B cell (primary cell): ENCODE results near the gene C17orf114.
"Not testable (repeated sequence)": the region's sequence is repeated elsewhere in the genome, so short reads cannot be mapped to it uniquely, and the experiment has no call there.

Experiments used
- ATAC-seq: fragments of 200-7000 bp; cut with Tn5 transposase; one replicate; pipeline ENCODE4 v1.10.0; 2021; ENCODE audit warnings: low read depth, mild to moderate bottlenecking, moderate number of reproducible peaks, moderate library complexity
- CTCF ChIA-PET: fragments of 350-600 bp; sonication (Branson Sonifier 250); formaldehyde crosslinking; loops from one replicate; lab custom pipeline; 2021; ENCODE audit warnings: antibody characterized with exemption, inconsistent platforms; lab: Charles Lee
- POLR2A ChIA-PET: fragments of 350-600 bp; sonication (Branson Sonifier 250); formaldehyde crosslinking; loops from one replicate; lab custom pipeline; 2021; ENCODE audit warnings: antibody characterized with exemption; lab: Charles Lee
- DNase-seq: peaks from one replicate; pipeline ENCODE4 v3.0.0; 2013
- H2AFZ ChIP-seq: 2 replicates; pipeline ENCODE4 v1.6.1; 2012; ENCODE audit warnings: mild to moderate bottlenecking, low read depth, low read length; ENCODE audit not compliant: insufficient read depth, poor library complexity, severe bottlenecking
- H3K27ac ChIP-seq, 2 donors: 1 replicate in 1 of 2; 2 replicates in 1 of 2; pipeline ENCODE4 v1.5.1; 2012 to 2013; ENCODE audit warnings: low read length in 2 of 2, mild to moderate bottlenecking in 2 of 2, moderate library complexity in 1 of 2
- H3K27me3 ChIP-seq, 4 experiments: fragments of 200-600 bp in 1 of 4; sonication (generic) in 1 of 4; replicated peaks in 1 of 4; 1 replicate in 2 of 4; 2 replicates in 2 of 4; pipeline versions ENCODE4 v1.6.1 to v1.7.0; 2013 to 2016; ENCODE audit warnings: low read length in 3 of 4, mild to moderate bottlenecking in 2 of 4, mixed read lengths in 1 of 4, moderate library complexity in 1 of 4; ENCODE audit not compliant: insufficient read depth in 4 of 4, control insufficient read depth in 3 of 4; ENCODE audit errors: control extremely low read depth in 1 of 4
- H3K36me3 ChIP-seq, 2 experiments: replicated peaks in 1 of 2; 1 replicate in 1 of 2; 2 replicates in 1 of 2; pipeline versions ENCODE4 v1.6.1 to v1.7.1; 2013; ENCODE audit warnings: low read length in 1 of 2; ENCODE audit not compliant: insufficient read depth in 2 of 2, control insufficient read depth in 1 of 2; ENCODE audit errors: control extremely low read depth in 1 of 2, extremely low read depth in 1 of 2
- H3K4me1 ChIP-seq, 2 donors: fragments of 200-600 bp in 1 of 2; sonication (generic) in 1 of 2; 1 replicate in 1 of 2; 2 replicates in 1 of 2; pipeline versions ENCODE4 v1.5.1 to v1.6.1; 2013 to 2017; ENCODE audit warnings: low read length in 2 of 2; ENCODE audit not compliant: control insufficient read depth in 2 of 2, insufficient read depth in 2 of 2
- H3K4me2 ChIP-seq: replicated peaks from 2 replicates; pipeline ENCODE3; 2012; ENCODE audit warnings: mild to moderate bottlenecking, low read depth, low read length; ENCODE audit not compliant: poor library complexity, severe bottlenecking
- H3K4me3 ChIP-seq, 5 experiments: fragments of 200-600 bp in 1 of 5; sonication (generic) in 1 of 5; 1 replicate in 3 of 5; 2 replicates in 2 of 5; pipeline versions ENCODE4 v1.5.1 to v1.7.0; 2011 to 2016; ENCODE audit warnings: low read length in 4 of 5, mild to moderate bottlenecking in 4 of 5, low read depth in 2 of 5, control low read depth in 1 of 5, moderate library complexity in 1 of 5; ENCODE audit not compliant: insufficient read depth in 1 of 5; ENCODE audit errors: control extremely low read depth in 1 of 5, extremely low read depth in 1 of 5
- H3K79me2 ChIP-seq: fragments of 200-600 bp; sonication (generic); one replicate; pipeline ENCODE4 v1.6.0; 2016; ENCODE audit warnings: low read length; ENCODE audit not compliant: control insufficient read depth, insufficient read depth
- H3K9ac ChIP-seq: fragments of 200-600 bp; sonication (generic); 2 replicates; pipeline ENCODE4 v1.6.1; 2017; ENCODE audit warnings: mild to moderate bottlenecking, low read length, moderate library complexity
- H3K9me3 ChIP-seq, 3 donors: one replicate each; pipeline versions ENCODE4 v1.6.1 to v1.7.1; 2013; ENCODE audit warnings: low read length in 2 of 3; ENCODE audit not compliant: control insufficient read depth in 2 of 3, insufficient read depth in 1 of 3; ENCODE audit errors: control extremely low read depth in 1 of 3
- H4K20me1 ChIP-seq: 2 replicates; pipeline ENCODE4 v1.6.0; 2012; ENCODE audit warnings: mild to moderate bottlenecking, low read length; ENCODE audit not compliant: insufficient read depth, control insufficient read depth, poor library complexity, severe bottlenecking
- H3K27ac Mint-ChIP-seq: one replicate; pipeline ENCODE4 v1.8.0; 2021; ENCODE audit warnings: mixed read lengths
- H3K27me3 Mint-ChIP-seq: one replicate; pipeline ENCODE4 v1.8.0; 2021; ENCODE audit warnings: mixed read lengths
- H3K4me1 Mint-ChIP-seq: one replicate; pipeline ENCODE4 v1.8.0; 2021; ENCODE audit warnings: mixed read lengths
- H3K4me3 Mint-ChIP-seq: one replicate; pipeline ENCODE4 v1.8.0; 2021; ENCODE audit warnings: mixed read lengths
- H3K9me3 Mint-ChIP-seq: one replicate; pipeline ENCODE4 v1.8.0; 2022; ENCODE audit warnings: mixed read lengths; ENCODE audit not compliant: insufficient read depth
- CTCF ChIP-seq: fragments of 200-600 bp; IDR thresholded peaks from one replicate; pipeline ENCODE4 v1.8.0; 2022; ENCODE audit warnings: antibody characterized with exemption, mild to moderate bottlenecking
- EZH2 ChIP-seq: IDR thresholded peaks from 2 replicates; pipeline ENCODE4 v1.6.1; 2012; ENCODE audit warnings: borderline replicate concordance, low read depth, mild to moderate bottlenecking, moderate library complexity, low read length; ENCODE audit not compliant: insufficient read depth, poor library complexity, severe bottlenecking
- WGBS: methylation state at CpG from one replicate; pipeline ENCODE4 v1.1.5; 2013; ENCODE audit warnings: missing lambda C conversion rate; ENCODE audit not compliant: insufficient coverage; 5-methylcytosine and 5-hydroxymethylcytosine counted together
- intact Hi-C: fragments of 100-400 bp; cut with micrococcal nuclease; formaldehyde crosslinking; loops from one replicate; pipeline ENCODE4 v1.10.0; 2022

C17orf114 gene

GRCh38 chr17:4833178-4833940, 31.2 kb upstream of the C17orf114 start, which contains the start of gene MINK1:
MINK1 (plus strand) TSS chr17:4833340; CDS start chr17:4833584, 244 bp downstream.
- Mint-ChIP-seq H3K9me3 (no peaks in the 10 kb centered on the region), H3K4me3 (peak within 1 kb of the TSS; percentile 99), H3K27ac (peak within 1 kb of the TSS; percentile 99), H3K27me3 (no peaks in the 10 kb centered on the region), H3K4me1 (peaks cover 29% of the 10 kb centered on the region)
- Histone ChIP-seq H3K9me3 (no peaks in the 10 kb centered on the region), H3K36me3 (peaks cover 0 to 6% of the 10 kb centered on the region in 2 experiments), H3K4me2 (peak within 1 kb of the TSS; percentile 94), H2AFZ (peak within 1 kb of the TSS; percentile 88), H3K79me2 (peaks cover 55% of the 10 kb centered on the region), H3K27me3 (no peaks in the 10 kb centered on the region), H3K4me3 (peak within 1 kb of the TSS; percentile 68 to 86 (median 79)), H3K4me1 (peaks cover 21 to 26% of the 10 kb centered on the region in 2 donors), H3K9ac (peak within 1 kb of the TSS; percentile 82), H3K27ac (peak within 1 kb of the TSS; percentile 77 to 85), H4K20me1 (peaks cover 49% of the 10 kb centered on the region)
- peak; percentile 97 for DNase-seq
- WGBS: under 1% methylated on average over 91 of the region's 91 CpGs
- intact Hi-C loops: loop anchor here (1.0 to 2.0 kb wide), 6 partner anchors 26 to 134 kb away; partner anchors contain the start of genes ARRB2, MED11, PLD2 and PSMB6
- TF ChIP-seq EZH2 (no peak), CTCF (no peak)
- ChIA-PET POLR2A (interaction anchor here (1.1 kb wide), 1 partner anchor 43 kb away, joined by 4 read pairs; no protein-coding TSS in a partner anchor), CTCF (interaction anchor here (1.0 to 1.1 kb wide), 3 partner anchors 26 to 43 kb away, joined by 3 to 5 read pairs (median 3); partner anchors contain the start of gene PLD2)
- peak; percentile 93 for ATAC-seq

GRCh38 chr17:4832829-4833177, 30.7 kb upstream of the C17orf114 start:
- ChIA-PET CTCF (interaction anchor here (1.0 kb wide), 1 partner anchor 43 kb away, joined by 3 read pairs; no protein-coding TSS in a partner anchor), POLR2A (interaction anchor here (1.1 kb wide), 1 partner anchor 43 kb away, joined by 4 read pairs; no protein-coding TSS in a partner anchor)
- peaks cover 29% of the 10 kb centered on the region for H3K4me1 Mint-ChIP-seq
- H3K27ac Mint-ChIP-seq: peak overlapping the region; percentile 99
- H4K20me1 ChIP-seq: peaks cover 44% of the 10 kb centered on the region
- not testable (repeated sequence) for H3K36me3 ChIP-seq, H3K9me3 ChIP-seq, H3K27me3 ChIP-seq, H3K27me3 Mint-ChIP-seq, H3K9me3 Mint-ChIP-seq, DNase-seq
- peak; percentile 15 for ATAC-seq
- peak overlapping the region; percentile 94 for H3K4me2 ChIP-seq
- 1% methylated on average over 8 of the region's 17 CpGs for WGBS
- peak overlapping the region; percentile 88 for H2AFZ ChIP-seq
- peak overlapping the region; percentile 77 to 85 for H3K27ac ChIP-seq
- intact Hi-C loops: loop anchor here (1.0 to 2.0 kb wide), 6 partner anchors 26 to 134 kb away; partner anchors contain the start of genes ARRB2, MED11, PLD2 and PSMB6
- H3K4me3 Mint-ChIP-seq: peak overlapping the region; percentile 99
- peaks cover 21 to 26% of the 10 kb centered on the region in 2 donors for H3K4me1 ChIP-seq
- H3K79me2 ChIP-seq: peaks cover 50% of the 10 kb centered on the region
- peak overlapping the region; percentile 82 for H3K9ac ChIP-seq
- peak overlapping the region; percentile 57 to 86 (median 79) for H3K4me3 ChIP-seq
